IMR-90 (cell line): ENCODE results near the gene SPATA32. TPM values are rescaled to one million over a fixed set of nuclear protein-coding genes. Genes with fewer than 3 reads are reported as not detected.

Experiments used
- ATAC-seq: fragments of 200-7000 bp; cut with Tn5 transposase; 2 replicates; pipeline ENCODE4 v1.9.1; 2020; ENCODE audit warnings: low read depth, mild to moderate bottlenecking, moderate library complexity
- BruUV-seq: library from RNA; stranded (reverse); fragments of 400-500 nt; replicated peaks from 2 replicates; lab custom pipeline; 2021; lab: Mats Ljungman, UMichigan
- CTCF ChIA-PET: fragments of 300-600 bp; formaldehyde crosslinking; extraction: SDS; loops from one replicate; lab custom pipeline; 2021; ENCODE audit warnings: antibody characterized with exemption; lab: Yijun Ruan, JAX
- POLR2A ChIA-PET: fragments of 300-600 bp; sonication (Branson Sonifier 250); formaldehyde crosslinking; loops from one replicate; lab custom pipeline; 2022; ENCODE audit warnings: antibody characterized with exemption; ENCODE audit not compliant: unreplicated experiment; lab: Charles Lee
- DNase-seq: peaks from one replicate; pipeline ENCODE4 v3.0.0; 2013
- H2AFZ ChIP-seq: replicated peaks from 2 replicates; pipeline ENCODE3; 2013; ENCODE audit warnings: low read length, mild to moderate bottlenecking; ENCODE audit not compliant: poor library complexity
- H2AK5ac ChIP-seq: 2 replicates; pipeline ENCODE4 v1.6.1; 2013; ENCODE audit warnings: low read depth, low read length, inconsistent platforms
- H2AK9ac ChIP-seq: replicated peaks from 2 replicates; pipeline ENCODE3; 2013; ENCODE audit warnings: mild to moderate bottlenecking, low read depth, low read length, moderate library complexity; ENCODE audit not compliant: poor library complexity
- H2BK120ac ChIP-seq: 2 replicates; pipeline ENCODE4 v1.6.1; 2013; ENCODE audit warnings: low read depth, low read length, inconsistent platforms
- H2BK15ac ChIP-seq: 3 replicates; pipeline ENCODE4 v1.6.1; 2013; ENCODE audit warnings: low read depth, low read length, inconsistent platforms
- H2BK20ac ChIP-seq: 2 replicates; pipeline ENCODE4 v1.6.1; 2013; ENCODE audit warnings: low read depth, mild to moderate bottlenecking, inconsistent platforms, low read length, moderate library complexity
- H2BK5ac ChIP-seq: 2 replicates; pipeline ENCODE4 v1.6.1; 2013; ENCODE audit warnings: mild to moderate bottlenecking, low read depth, low read length, inconsistent platforms; ENCODE audit not compliant: poor library complexity, severe bottlenecking
- H3K14ac ChIP-seq: replicated peaks from 2 replicates; pipeline ENCODE4 v1.6.1; 2013; ENCODE audit warnings: low read depth, low read length, inconsistent platforms
- H3K18ac ChIP-seq: 2 replicates; pipeline ENCODE4 v1.6.1; 2013; ENCODE audit warnings: low read depth, low read length, control low read depth
- H3K23ac ChIP-seq: 2 replicates; pipeline ENCODE4 v1.6.1; 2013; ENCODE audit warnings: low read depth, low read length, inconsistent platforms
- H3K27ac ChIP-seq: 2 replicates; pipeline ENCODE4 v1.5.1; 2013; ENCODE audit warnings: mild to moderate bottlenecking, control low read depth, low read length; ENCODE audit not compliant: insufficient read depth
- H3K27me3 ChIP-seq: 2 replicates; pipeline ENCODE4 v1.6.1; 2013; ENCODE audit warnings: low read length; ENCODE audit not compliant: control insufficient read depth, insufficient read depth
- H3K36me3 ChIP-seq: 2 replicates; pipeline ENCODE4 v1.6.1; 2013; ENCODE audit warnings: low read length, mixed read lengths; ENCODE audit not compliant: control insufficient read depth, insufficient read depth
- H3K4ac ChIP-seq: 2 replicates; pipeline ENCODE4 v1.6.1; 2013; ENCODE audit warnings: low read depth, low read length, inconsistent platforms
- H3K4me1 ChIP-seq: 2 replicates; pipeline ENCODE4 v1.6.1; 2013; ENCODE audit warnings: low read length, mixed read lengths; ENCODE audit not compliant: control insufficient read depth, insufficient read depth
- H3K4me2 ChIP-seq: 2 replicates; pipeline ENCODE4 v1.6.1; 2013; ENCODE audit warnings: low read depth, mild to moderate bottlenecking, control low read depth, low read length, moderate library complexity
- H3K4me3 ChIP-seq: 2 replicates; pipeline ENCODE4 v1.5.1; 2013; ENCODE audit warnings: low read depth, mild to moderate bottlenecking, control low read depth, low read length, moderate library complexity; ENCODE audit not compliant: insufficient read depth
- H3K56ac ChIP-seq: 2 replicates; pipeline ENCODE4 v1.6.1; 2013; ENCODE audit warnings: low read length, inconsistent platforms; ENCODE audit not compliant: insufficient read depth; ENCODE audit errors: extremely low read depth
- H3K79me1 ChIP-seq, 2 experiments: 2 replicates each; pipeline ENCODE4 v1.6.1; 2013; ENCODE audit warnings: low read length in 2 of 2, inconsistent platforms in 1 of 2, low read depth in 1 of 2
- H3K9ac ChIP-seq: 2 replicates; pipeline ENCODE4 v1.6.1; 2013; ENCODE audit warnings: low read depth, low read length, control low read depth
- H3K9me1 ChIP-seq: 2 replicates; pipeline ENCODE4 v1.6.1; 2013; ENCODE audit warnings: low read length, inconsistent platforms; ENCODE audit not compliant: insufficient read depth
- H3K9me3 ChIP-seq: 2 replicates; pipeline ENCODE4 v1.6.1; 2013; ENCODE audit warnings: low read length; ENCODE audit not compliant: control insufficient read depth, insufficient read depth
- H4K20me1 ChIP-seq: 2 replicates; pipeline ENCODE4 v1.6.1; 2013; ENCODE audit warnings: low read length, inconsistent platforms; ENCODE audit not compliant: insufficient read depth
- H4K5ac ChIP-seq: 2 replicates; pipeline ENCODE4 v1.6.1; 2013; ENCODE audit warnings: mild to moderate bottlenecking, low read depth, low read length, control low read depth
- H4K8ac ChIP-seq, 2 experiments: 2 replicates each; pipeline ENCODE4 v1.6.1; 2013; ENCODE audit warnings: low read depth in 2 of 2, low read length in 2 of 2, control low read depth in 1 of 2, inconsistent platforms in 1 of 2
- H4K91ac ChIP-seq: 2 replicates; pipeline ENCODE4 v1.6.1; 2013; ENCODE audit warnings: low read depth, low read length, inconsistent platforms; ENCODE audit not compliant: insufficient read depth
- SMC3 ChIP-seq: fragments of 150-350 bp; IDR thresholded peaks from 2 replicates; pipeline ENCODE4 v1.6.1; 2016; ENCODE audit warnings: low read depth, mild to moderate bottlenecking, antibody characterized with exemption, low read length, moderate library complexity
- WGBS, 2 experiments: methylation state at CpG; one replicate each; pipeline versions ENCODE4 v1.1.5 to v1.1.7; 2013; ENCODE audit warnings: missing lambda C conversion rate in 2 of 2; ENCODE audit not compliant: insufficient read length in 1 of 2; ENCODE audit errors: extremely low coverage in 2 of 2; 5-methylcytosine and 5-hydroxymethylcytosine counted together
- dilution Hi-C: fragments of 300-500 bp; cut with HindIII; formaldehyde crosslinking; loops from one replicate; pipeline ENCODE4 v1.14.3; 2018; ENCODE audit warnings: low sequenced_read_pairs; ENCODE audit not compliant: unreplicated experiment
- in situ Hi-C: fragments of 300-500 bp; cut with MboI; formaldehyde crosslinking; loops from 3 replicates; pipeline ENCODE4 v1.14.3; 2019; ENCODE audit warnings: low sequenced_read_pairs, inconsistent platforms, mixed read lengths
- intact Hi-C: fragments of 100-400 bp; cut with micrococcal nuclease; formaldehyde crosslinking; loops from 2 replicates; pipeline ENCODE4 v1.10.0; 2022
- polyA plus RNA-seq, 3 experiments: library from polyadenylated mRNA; depleted of rRNA; stranded (reverse); fragments of >200 nt; gene quantifications; 2 replicates each; pipeline ENCODE4 v1.2.3, GENCODE V29; 2012; ENCODE audit warnings: low replicate concordance in 1 of 3
- total RNA-seq: library from RNA; depleted of rRNA; stranded (reverse); fragments of >200 nt; gene quantifications from 2 replicates; pipeline ENCODE4 v1.2.3, GENCODE V29; 2012

Gene SPATA32
- total and polyA plus RNA-seq, 2 of the 4 experiments (the other 2 are of a cell fraction) = 0.18 TPM; not detected in 1

GRCh38 chr17:45264988-45265387 lies 3.1 kb upstream of the SPATA32 start:
- CTCF ChIA-PET = no interaction called here
- Histone ChIP-seq H2AK5ac (no peak overlapping the region), H4K5ac (no peak overlapping the region), H3K27ac (no peak overlapping the region), H3K18ac (no peak overlapping the region), H2AFZ (no peak overlapping the region), H2AK9ac (no peak overlapping the region), H2BK15ac (no peak overlapping the region), H3K27me3 (no peaks in the 10 kb centered on the region), H4K91ac (no peak overlapping the region), H4K20me1 (peaks cover 12% of the 10 kb centered on the region), H3K4me2 (no peak overlapping the region), H3K79me1 (no peaks in the 10 kb centered on the region; a peak in 1 of 4 replicates), H3K9me3 (no peaks in the 10 kb centered on the region), H2BK20ac (no peak overlapping the region), H3K9ac (no peak overlapping the region), H3K4me3 (no peak overlapping the region), H4K8ac (no peak overlapping the region), H3K23ac (no peak overlapping the region), H3K36me3 (peaks cover 54% of the 10 kb centered on the region), H3K4me1 (peaks cover 27% of the 10 kb centered on the region), H3K9me1 (peaks cover 3% of the 10 kb centered on the region; the same call in 1 of the 2 replicates), H3K56ac (no peak overlapping the region), H2BK5ac (no peak overlapping the region), H3K14ac (no peak overlapping the region), H2BK120ac (no peak overlapping the region), H3K4ac (no peak overlapping the region)
- ATAC-seq (no peak), DNase-seq (no peak)
- no peak for TF ChIP-seq SMC3
- dilution Hi-C loops (no loop called here), intact Hi-C loops (no loop called here), in situ Hi-C loops (no loop called here)
- BruUV-seq = no TSS peak
- WGBS, 2 experiments = 93% methylated on average over 2 of the region's 8 CpGs; no CpG with 5 or more reads in 1 of the 2 experiments
- POLR2A ChIA-PET = no interaction called here
